Sigmoid colon (tissue), 3 donors: ENCODE results near the gene TLL2.

ENCODE experiments used
- CTCF ChIP-seq, 4 experiments: fragments of 450-650 bp in 3 of 4; fragments of 200-600 bp in 1 of 4; IDR thresholded peaks; one replicate each; pipeline ENCODE4 v1.5.1; 2016 to 2019; ENCODE audit warnings: antibody characterized with exemption in 4 of 4, mild to moderate bottlenecking in 3 of 4, moderate library complexity in 2 of 4
- POLR2A ChIP-seq, 2 donors: fragments of 450-650 bp; IDR thresholded peaks; one replicate each; pipeline ENCODE4 v1.6.1; 2016; ENCODE audit warnings: antibody characterized with exemption in 2 of 2, mild to moderate bottlenecking in 2 of 2, moderate library complexity in 2 of 2

- TF ChIP-seq POLR2A (IDR thresholded peaks at IDR 0.05): no peak
- no peak for TF ChIP-seq CTCF (IDR thresholded peaks at IDR 0.05)
These were observed 186.3 kb downstream of the TLL2 start for GRCh38 chr10:96327462-96327861.
